ENCODE results near the gene SPAG8.

DNA sequence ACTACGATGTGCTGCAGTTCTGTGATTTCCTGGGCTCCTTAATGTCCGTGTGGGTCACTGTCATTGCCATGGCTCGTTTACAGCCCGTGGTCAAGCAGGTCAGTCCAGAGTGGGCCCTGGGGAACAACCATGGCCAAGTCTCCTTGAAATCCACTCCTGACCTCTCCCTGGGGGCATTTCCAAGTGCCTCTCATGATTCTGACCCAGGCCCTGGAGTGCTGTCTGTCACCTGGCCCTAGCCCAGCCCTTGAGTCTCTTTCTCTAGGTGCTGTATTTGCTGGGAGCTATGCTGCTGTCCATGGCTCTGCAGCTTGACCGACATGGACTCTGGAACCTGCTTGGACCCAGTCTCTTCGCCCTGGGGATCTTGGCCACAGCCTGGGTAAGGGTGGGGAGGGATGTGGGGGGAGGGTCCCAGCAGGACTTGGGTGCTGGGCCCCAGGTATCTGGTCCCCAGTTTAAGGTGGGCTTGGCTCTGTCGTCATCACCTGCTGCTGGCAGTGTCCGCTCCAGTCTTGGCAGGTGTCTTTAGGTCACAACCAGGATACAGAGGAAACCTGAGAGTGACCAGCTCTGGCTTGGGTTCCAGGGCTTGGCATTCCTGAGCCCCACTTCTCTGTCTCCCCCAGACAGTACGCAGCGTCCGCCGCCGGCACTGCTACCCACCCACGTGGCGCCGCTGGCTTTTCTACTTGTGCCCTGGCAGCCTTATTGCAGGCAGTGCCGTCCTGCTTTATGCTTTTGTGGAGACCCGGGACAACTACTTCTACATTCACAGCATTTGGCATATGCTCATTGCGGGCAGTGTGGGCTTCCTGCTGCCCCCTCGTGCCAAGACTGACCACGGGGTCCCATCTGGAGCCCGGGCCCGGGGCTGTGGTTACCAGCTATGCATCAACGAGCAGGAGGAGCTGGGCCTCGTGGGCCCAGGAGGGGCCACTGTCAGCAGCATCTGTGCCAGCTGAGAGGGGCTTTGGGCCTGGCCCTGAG, 41.1 kb upstream of the SPAG8 start:
- TF ChIP-seq POLR2A (IDR thresholded peaks at IDR 0.05; ENCODE audit: low read length): no peak
- TF ChIP-seq GATA1 (IDR thresholded peaks at IDR 0.05; ENCODE audit: low read depth, low read length): no peak

Data from erythroblast (primary cell).